B cell (primary cell): Measurements from ENCODE around the gene SDK1.

Experiments used
- CTCF ChIP-seq: fragments of 200-600 bp; IDR thresholded peaks from one replicate; pipeline ENCODE4 v1.8.0; 2022; ENCODE audit warnings: antibody characterized with exemption, mild to moderate bottlenecking
- EZH2 ChIP-seq: IDR thresholded peaks from 2 replicates; pipeline ENCODE4 v1.6.1; 2012; ENCODE audit warnings: borderline replicate concordance, low read depth, mild to moderate bottlenecking, moderate library complexity, low read length; ENCODE audit not compliant: insufficient read depth, poor library complexity, severe bottlenecking

DNA sequence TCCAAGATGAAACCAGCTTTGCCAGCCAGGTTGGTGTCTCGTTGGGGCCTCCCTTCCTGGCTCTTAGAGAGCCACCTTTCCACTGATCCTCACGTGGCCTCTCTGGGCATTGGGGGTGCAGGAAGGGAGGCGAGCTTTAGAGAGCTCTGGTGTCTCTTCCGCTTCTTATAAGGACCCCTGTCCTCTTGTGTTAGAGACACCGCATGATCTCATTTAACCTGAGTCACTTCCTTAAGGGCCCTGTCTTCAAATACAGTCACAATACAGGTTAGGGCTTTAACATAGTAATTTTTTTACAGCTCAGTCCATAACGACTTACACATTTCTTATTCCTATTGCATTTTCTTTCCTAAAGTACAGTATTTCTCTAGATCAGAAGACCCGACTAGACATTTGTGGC, 535.8 kb downstream of the SDK1 start:
- TF ChIP-seq CTCF = no peak
- no peak for TF ChIP-seq EZH2
